ENCODE measurements around the gene RLN3. TPM values are rescaled to one million over a fixed set of nuclear protein-coding genes. Genes with fewer than 3 reads are reported as not detected.
"Not testable (repeated sequence)": the region's sequence is repeated elsewhere in the genome, so short reads cannot be mapped to it uniquely, and the experiment has no call there.

RLN3 gene
- total and polyA plus RNA-seq, 2 of the 8 experiments (the other 6 are each of a cell fraction or from before 2014, with no cell fraction given), result not detected

DNA sequence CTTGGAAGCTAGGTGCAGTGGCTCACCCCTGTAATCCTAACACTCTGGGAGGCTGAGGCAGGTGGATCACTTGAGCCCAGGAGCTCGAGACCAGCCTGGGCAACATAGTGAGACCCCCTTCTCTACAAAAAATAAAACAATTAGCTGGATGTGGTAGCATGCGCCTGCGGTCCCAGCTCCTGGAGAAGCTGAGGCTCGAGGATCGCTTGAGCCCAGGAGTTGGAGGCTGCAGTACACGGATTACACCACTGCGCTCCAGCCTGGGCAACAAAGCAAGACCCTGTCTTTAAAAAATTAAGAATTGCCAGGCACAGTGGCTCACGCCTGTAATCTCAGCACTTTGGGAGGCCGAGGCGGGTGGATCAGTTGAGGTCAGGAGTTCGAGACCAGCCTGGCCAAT is 23.0 kb downstream of the RLN3 start:
- H2AFZ ChIP-seq (ENCODE audit: low read length); H4K8ac ChIP-seq (ENCODE audit: extremely low read depth, insufficient read depth, low read length); FAIRE-seq; H2AK5ac ChIP-seq (ENCODE audit: low read depth, low read length); H3K18ac ChIP-seq (ENCODE audit: extremely low read depth, low read length); H3K4ac ChIP-seq (replicated peaks; ENCODE audit: insufficient read length, low read depth, low read length); H3K79me2 ChIP-seq (ENCODE audit: control insufficient read depth in 1 of 2, insufficient read depth in 2 of 2, low read length in 2 of 2); H3K14ac ChIP-seq (ENCODE audit: insufficient read length); H2BK120ac ChIP-seq (replicated peaks; ENCODE audit: low read depth, low read length); H3K9me3 ChIP-seq (ENCODE audit: insufficient read depth in 2 of 2, low read depth in 1 of 2, low read length in 1 of 2); H3K36me3 ChIP-seq (ENCODE audit: control insufficient read depth in 2 of 4, insufficient read depth in 4 of 4, low read length in 3 of 4); H3K9ac ChIP-seq (replicated peaks in 1 of 4; ENCODE audit: extremely low read depth in 1 of 4, low read depth in 3 of 4, low read length in 3 of 4); H3K27me3 ChIP-seq (replicated peaks in 1 of 4; ENCODE audit: control insufficient read depth in 3 of 4, extremely low read depth in 1 of 4, insufficient read depth in 3 of 4, low read length in 3 of 4); H2BK12ac ChIP-seq (ENCODE audit: low read depth, low read length); H2BK20ac ChIP-seq (ENCODE audit: low read length); H2BK15ac ChIP-seq (ENCODE audit: low read length); H4K91ac ChIP-seq (replicated peaks; ENCODE audit: insufficient read length, low read length); H3K4me3 ChIP-seq (ENCODE audit: extremely low read depth in 1 of 4, insufficient read depth in 2 of 4, low read depth in 3 of 4, low read length in 4 of 4); DNase-seq (ENCODE audit: low read depth in 1 of 2, low spot score in 2 of 2); POLR2A ChIA-PET (ENCODE audit: partially characterized antibody); H3K79me1 ChIP-seq (ENCODE audit: low read depth, low read length); H3K4me1 ChIP-seq (replicated peaks in 1 of 4; ENCODE audit: control insufficient read depth in 3 of 4, insufficient read depth in 4 of 4, low read length in 3 of 4); H3K4me2 ChIP-seq (ENCODE audit: insufficient read depth in 1 of 2, low read depth in 2 of 2, low read length in 2 of 2); H3K23ac ChIP-seq (ENCODE audit: insufficient read length); H3K56ac ChIP-seq (replicated peaks; ENCODE audit: insufficient read length, low read depth, low read length); H4K5ac ChIP-seq (ENCODE audit: insufficient read length, low read depth, low read length); H2BK5ac ChIP-seq (ENCODE audit: low read depth, low read length); H4K20me1 ChIP-seq (replicated peaks in 1 of 2; ENCODE audit: control insufficient read depth in 1 of 2, insufficient read depth in 2 of 2, low read length in 2 of 2); H3K23me2 ChIP-seq (ENCODE audit: low read depth, low read length); H3K27ac ChIP-seq (ENCODE audit: low read depth, low read length): not testable (repeated sequence)
- 87% methylated on average over 11 of the region's 11 CpGs; no CpG with 5 or more reads in 1 of the 2 experiments for WGBS, 2 experiments (ENCODE audit: extremely low coverage in 1 of 2, insufficient coverage in 1 of 2, insufficient read length in 1 of 2, insufficient replicate concordance in 2 of 2, low coverage in 1 of 2, low lambda C conversion rate in 2 of 2, missing lambda C conversion rate in 1 of 2)
- CTCF ChIA-PET (ENCODE audit: partially characterized antibody), result interaction anchor here (1.0 to 9.9 kb wide), 9 partner anchors 10 to 165 kb away, joined by 3 to 77 read pairs (median 5); partner anchors contain the start of genes IL27RA, MISP3 and PALM3
